TTC549 (cell line): ENCODE measurements around the gene PIGQ.

Experiments used
- FAIRE-seq: peaks from 2 replicates; lab custom pipeline; 2012; peaks lifted over from hg19 to GRCh38; lab: Jason Lieb, UNC

PIGQ gene

DNA sequence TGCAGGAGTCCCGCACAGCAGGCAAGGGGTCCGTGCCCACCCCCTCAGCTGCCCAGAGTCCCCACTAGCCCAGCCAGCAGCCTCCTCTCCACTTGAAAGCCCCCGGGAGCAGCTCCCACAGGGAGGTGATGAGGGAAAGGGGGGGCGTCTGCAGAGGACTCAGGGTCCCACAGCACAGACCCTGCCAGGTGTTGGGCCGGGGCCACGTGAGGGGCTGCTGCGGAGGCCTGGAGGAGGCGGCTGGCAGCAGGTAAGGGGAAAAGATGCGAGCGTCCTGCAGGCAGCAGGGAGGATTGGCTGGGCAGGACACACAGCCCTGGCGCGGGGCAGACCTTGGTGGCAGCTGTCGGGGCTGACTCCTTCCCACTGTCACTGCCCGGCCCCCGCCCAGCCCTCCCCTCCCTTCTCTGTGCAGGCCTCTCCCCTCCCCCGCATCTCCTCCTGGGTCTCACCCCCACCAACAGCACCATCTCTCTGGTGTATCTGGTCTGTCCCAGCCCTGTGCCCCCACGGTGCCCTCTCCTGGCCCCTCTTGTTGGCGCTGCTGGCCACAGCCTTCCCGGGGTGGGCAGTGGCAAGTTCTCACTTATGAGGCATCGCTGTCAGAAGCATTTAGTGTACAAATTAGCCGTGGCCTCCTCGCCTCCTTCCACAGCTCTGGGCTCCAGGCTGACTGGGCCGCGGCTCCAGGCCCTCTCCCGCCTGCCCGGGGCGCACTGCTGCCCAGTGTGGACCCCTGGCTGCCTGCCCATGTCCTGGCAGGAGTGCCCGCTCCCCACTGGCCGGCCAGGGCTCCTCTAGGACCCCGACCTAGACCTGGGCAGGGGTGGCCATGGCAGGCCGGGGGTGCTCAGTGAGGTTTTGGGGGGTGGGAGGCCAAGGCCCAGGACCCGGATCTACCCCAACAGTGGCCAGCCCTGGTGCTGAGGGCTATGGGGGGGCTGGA is 14.0 kb upstream of the PIGQ start:
- FAIRE-seq: no peak

DNA sequence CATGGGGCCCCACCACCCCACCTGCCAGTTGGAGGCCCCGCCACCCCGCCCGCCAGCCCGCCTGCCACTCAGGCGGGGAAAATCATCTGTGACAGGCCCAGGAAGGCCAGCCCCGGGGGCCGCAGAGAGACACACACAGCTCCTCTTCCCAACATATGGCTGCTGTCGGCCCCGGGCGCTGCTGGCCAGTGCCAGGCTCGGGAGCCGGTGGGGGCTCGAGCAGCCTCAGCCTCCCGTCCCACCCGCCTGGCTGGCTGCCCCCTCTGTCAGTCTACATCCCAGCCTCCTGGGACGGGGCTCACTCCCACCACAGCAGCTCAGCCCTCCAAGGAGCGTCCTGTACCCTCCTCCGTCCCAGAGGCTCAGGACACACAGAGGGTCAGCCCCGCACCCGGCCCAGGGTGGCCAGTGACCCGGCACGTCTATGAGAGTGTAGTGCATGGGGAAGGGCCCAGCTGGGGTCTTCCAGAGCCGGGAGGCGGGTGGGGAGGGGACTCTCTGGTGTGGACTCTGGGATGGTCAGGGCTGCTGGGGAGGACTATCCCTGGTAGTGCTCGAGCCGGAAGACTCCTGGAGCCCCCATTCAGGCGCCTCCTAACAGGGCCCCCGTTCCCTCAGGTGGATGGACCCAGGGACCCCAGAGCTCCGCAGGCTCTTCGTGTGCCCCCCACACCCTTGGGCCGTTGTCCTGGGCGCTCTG is 13.1 kb upstream of the PIGQ start:
- no peak for FAIRE-seq

GRCh38 chr16:557463-558297 is 12.1 kb upstream of the PIGQ start:
- no peak for FAIRE-seq

GRCh38 chr16:558298-559020 is 11.3 kb upstream of the PIGQ start:
- FAIRE-seq: no peak

DNA sequence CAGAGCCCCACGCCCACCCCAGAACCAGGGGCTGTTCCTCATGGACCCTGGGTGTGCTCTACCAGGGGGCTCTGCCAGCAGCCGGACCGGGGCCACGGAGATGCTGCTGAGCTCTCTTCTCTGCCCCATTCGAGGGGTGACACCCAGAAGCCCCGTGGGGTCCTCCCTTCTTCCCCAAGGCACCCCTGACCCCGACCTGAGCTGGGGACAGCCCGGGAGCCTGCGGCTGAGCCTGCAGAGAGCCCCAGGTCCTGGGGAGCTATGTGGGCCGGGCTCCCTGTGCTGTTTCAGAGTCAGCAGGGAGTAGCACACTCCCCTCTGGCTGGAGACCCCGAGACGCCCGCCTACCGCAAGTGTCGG is 10.8 kb upstream of the PIGQ start:
- no peak for FAIRE-seq

- no peak for FAIRE-seq
Measured at GRCh38 chr16:559411-560203, 10.2 kb upstream of the PIGQ start.

DNA sequence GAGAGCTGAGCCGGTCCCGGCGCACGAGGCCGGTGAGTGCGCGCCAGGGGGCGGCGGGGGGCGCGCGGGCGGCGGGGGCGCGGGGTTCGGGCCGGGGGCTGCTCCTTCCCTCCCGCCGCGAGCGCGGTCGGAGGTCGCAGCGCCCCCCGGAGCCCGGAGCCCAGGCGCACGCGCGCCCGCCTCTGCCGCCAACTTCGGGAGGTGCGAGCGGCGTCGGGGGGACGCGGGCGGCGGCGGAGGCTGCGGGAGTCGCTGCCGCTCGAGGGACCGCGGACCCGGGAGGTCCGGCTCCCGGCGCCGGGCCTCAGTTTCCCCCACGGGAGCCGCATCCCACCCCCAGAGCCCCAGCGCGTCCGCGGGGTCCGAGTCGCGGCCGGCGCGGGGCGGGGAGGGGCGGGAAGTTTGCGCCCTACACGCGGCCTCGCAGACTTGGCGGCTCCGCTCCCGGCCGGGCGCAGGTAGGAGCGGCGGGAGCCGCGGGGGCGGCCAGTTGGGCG is 9.5 kb upstream of the PIGQ start, which contains the start of gene PRR35:
PRR35 (plus strand) TSS at position 191 of the 497 bp plus-strand sequence. CDS start 2,901 bp downstream, outside the sequence.
- FAIRE-seq: no peak

GRCh38 chr16:560701-561412 is 8.9 kb upstream of the PIGQ start:
- FAIRE-seq: no peak

DNA sequence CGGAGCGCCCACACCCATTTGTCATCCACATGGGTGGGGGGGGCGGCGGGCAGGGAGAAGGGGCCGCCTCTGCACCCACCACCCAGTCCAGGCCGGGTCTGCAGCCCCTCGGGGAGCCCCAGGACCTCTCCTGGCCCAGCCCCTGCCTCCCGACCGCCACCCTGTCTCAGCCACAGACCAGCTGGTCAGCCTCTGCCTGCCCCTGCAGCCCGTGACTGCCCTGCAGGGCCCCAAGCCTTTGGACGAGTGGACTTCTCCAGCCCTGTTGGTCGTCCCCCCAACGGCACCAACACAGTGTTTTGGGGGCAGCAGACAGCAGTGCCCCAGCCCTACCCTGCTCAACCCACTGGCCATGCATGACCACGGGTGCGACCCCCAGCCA is 8.4 kb upstream of the PIGQ start:
- no peak for FAIRE-seq

DNA sequence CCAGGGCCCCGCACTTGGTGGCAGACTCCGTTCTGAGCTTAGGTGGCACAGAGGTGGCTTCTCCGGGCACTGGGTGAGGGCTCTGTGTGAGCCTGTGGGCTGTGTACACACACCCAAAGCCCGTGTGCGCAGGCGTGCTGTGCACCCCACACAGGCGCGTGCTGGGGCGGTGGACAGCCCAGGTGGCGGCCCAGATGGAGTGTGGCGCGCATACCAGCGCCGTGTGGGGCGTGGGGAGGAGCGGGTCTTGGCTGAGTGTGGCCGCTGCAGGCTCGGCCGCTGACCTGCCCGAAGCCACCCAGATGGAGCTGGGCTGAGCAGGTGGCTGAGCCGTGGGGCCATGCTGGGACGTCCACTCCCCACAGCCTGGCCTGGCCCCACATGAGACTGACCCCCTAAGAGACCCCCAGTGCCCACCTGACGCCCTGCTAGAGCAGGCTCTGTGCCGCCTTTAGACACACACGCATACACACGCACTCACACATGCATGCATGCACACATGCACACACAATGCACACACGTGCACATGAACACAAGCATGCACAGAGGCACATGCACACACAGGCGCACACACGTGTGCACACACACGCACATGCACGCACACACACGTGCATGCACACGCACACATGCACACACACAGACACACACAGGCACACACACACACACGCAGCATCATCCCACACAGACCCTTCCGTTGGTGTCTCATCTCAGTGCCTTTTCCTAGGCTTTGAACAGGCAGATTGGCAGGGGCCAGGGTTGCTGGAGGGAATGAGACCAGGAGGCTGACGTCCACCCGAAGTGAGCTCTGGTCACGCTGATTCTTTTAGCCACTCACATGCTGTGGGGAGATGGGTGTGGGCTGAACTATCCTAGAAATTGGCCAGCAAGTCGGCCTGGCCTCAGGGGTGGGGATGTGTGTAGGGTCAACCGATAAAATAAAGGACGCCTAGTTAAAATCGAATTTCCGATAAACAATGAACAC is 7.5 kb upstream of the PIGQ start:
- FAIRE-seq: no peak

DNA sequence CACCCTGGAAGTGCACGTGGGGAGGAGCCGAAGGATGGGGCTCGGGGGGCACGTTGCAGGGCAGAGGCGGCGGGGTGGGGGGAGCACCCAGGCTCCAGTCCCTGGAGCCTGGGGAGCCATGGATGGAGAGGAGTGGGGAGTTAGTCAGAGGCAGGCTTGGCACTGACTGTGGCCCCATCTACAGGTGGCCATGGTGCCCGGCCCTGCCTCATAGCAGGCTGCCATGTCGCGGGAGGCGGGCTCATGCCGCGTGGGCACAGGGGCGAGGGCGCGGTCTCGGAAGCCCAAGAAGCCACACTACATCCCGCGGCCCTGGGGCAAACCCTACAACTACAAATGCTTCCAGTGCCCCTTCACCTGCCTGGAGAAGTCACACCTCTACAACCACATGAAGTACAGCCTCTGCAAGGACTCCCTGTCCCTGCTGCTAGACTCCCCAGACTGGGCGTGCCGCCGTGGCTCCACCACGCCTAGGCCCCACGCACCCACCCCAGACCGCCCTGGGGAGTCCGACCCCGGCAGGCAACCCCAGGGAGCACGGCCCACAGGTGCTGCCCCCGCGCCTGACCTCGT is 6.6 kb upstream of the PIGQ start:
- FAIRE-seq: no peak

- no peak for FAIRE-seq
Measured at GRCh38 chr16:564690-565418, 4.9 kb upstream of the PIGQ start.

DNA sequence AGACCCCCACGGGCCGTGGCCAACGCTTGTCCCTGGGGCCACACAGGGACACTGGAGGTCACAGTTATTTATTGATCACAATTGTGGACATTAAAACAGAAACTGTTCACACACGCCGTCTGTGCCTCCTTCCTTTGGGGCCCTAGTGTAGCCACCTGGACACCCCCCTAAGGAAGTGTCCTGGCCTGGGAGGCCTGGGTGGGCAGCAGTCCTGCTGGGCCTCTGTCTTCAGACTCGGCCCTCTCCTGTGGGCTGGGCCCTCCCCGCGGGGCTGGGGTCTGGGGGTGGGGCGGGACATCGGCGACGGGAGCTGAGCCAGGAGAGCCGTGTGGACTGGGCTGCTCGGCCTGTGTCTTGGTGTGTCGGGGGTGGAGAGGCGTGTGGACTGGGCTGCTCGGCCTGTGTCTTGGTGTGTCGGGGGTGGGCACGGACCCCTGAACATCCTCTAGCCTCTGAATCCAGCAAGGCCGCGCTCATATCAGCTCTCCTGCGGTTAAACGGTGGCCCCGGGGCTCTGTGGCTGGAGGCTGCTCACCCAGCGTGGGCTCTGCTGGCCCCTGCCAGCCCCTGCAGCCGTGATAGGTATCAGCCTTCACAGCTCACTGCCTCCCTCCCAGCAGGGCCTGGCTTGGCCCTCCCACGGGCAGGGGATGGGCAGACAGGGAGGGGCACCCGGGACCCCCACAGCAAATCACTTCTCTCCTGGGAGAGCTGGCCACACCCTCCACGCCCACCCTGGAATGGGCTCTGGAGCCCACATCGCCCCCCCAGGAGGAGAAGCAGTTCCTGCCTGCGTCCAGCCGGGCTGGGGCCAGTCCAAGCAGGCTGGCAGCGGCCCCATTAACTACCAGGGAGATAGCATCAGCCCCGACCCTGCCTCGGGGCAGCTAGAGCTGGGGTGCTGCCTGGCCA is 4.1 kb upstream of the PIGQ start:
- no peak for FAIRE-seq

- no peak for FAIRE-seq
Measured at GRCh38 chr16:566475-567372, 3.0 kb upstream of the PIGQ start, which contains the start of gene NHLRC4. Gene NHLRC4, plus strand, starts transcription at chr16:567005. Its CDS starts 1,043 bp downstream, at chr16:568048.

GRCh38 chr16:567373-568256 is 2.2 kb upstream of the PIGQ start:
- no peak for FAIRE-seq
